GM21723 (cell line): ENCODE measurements around the gene CHST1.

Experiments
- ATAC-seq: cut with Tn5 transposase; IDR thresholded peaks from one replicate; pipeline ENCODE4 v1.9.1; 2021; ENCODE audit warnings: mild to moderate bottlenecking, moderate library complexity; ENCODE audit not compliant: unreplicated experiment

Gene CHST1

DNA sequence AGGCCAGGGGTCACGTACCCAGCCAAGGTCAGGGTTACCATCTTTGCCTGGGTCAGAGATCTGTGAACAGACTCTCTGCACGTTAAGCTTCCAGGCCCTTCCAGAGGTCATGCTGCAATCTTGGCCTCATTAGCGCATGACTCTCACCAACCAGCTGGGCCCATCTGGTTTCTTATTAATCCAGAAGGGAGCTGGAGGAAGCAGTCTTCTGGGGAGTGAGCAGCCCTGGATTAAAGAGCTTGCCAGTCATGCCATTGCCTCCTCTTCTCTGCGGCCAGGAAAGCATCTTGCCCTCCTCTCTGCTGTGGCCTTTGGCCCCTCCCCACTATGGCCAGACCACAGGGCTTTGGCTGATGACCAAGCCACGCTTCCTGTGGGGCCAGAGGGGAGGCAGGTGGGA, 57.4 kb downstream of the CHST1 start:
- no peak for ATAC-seq

DNA sequence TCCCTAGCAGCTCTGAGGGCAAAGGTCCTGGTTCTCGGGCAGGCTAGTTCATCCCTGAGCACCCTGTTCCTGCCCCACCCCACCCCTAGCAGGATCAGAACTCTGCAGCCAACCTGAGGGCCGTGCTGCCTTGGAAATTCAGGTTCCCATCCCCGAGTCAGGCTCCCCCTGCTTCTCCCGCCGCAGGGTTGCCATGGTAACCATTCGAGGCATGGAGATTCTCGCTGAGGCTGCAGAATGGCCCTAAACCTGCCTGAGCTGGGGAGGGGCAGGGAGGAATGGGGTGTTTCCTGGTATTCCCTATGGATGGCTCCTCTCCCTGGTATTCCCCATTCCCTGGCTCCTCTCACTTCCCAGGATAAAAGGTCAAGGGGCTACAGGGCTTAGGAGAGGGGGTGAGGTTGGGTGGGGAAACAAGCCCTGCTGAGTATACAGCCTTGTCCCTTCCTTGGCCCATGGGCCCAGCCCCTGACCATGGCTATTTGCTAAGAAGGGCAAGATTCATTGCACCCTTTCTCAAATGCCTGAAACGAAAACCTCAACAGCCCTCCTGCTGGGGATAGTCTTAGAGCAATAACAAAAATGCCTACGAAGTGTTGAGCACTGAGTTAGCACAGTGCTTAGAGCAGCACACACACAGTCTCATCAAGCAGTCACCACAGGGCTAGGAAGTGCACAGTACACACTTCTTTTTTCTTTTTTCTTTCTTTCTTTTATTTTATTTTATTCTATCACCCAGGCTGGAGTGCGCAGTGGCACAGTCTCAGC, 58.7 kb downstream of the CHST1 start:
- no peak for ATAC-seq

- ATAC-seq, result no peak
Measured at GRCh38 chr11:45605051-45605450, 60.4 kb downstream of the CHST1 start.

DNA sequence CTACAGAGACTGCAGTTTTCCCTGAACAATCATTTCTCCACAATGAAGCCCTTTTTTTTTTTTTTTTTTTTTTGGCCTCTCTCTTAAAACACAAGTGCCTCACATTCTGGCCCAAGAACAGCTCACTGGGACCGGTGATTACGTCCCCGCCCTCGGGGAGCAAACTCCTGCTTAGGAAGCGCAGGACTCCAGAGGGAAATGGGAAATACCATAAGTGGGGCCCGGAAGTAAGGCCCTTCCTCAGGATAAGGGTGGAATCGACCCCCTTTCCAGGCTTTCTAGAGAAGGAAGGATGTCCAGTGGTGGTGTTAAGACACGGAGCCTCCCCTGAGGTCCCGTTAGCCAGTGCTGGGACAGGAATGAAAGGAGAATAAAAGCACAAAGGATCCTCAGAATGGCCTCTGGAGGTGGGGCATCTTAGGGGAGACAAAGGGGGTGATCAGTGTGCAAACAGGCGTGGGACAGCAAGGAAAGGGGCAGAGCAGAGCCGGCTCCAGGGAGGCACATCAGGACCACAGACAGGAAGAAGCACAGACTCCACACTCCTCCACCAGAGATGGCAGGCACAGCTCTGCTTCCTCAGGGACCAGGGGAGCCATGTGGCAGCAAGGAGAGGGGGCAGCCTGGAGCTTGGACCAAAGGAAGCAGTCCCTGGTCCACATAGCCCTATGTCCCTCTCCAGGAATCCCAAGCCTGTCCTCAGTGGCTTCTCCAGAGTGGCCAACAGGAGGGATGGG, 61.3 kb downstream of the CHST1 start:
- ATAC-seq, result no peak

- no peak for ATAC-seq
Measured at GRCh38 chr11:45599161-45599943, 66.1 kb downstream of the CHST1 start.
